HepG2 (cell line): ENCODE results near the gene CKS1B. TPM values are rescaled to one million over a fixed set of nuclear protein-coding genes. Genes with fewer than 3 reads are reported as not detected.
A peak's percentile ranks its signal among the peaks of the same experiment; 100 is the strongest.

Source experiments
- ATAC-seq: fragments of 200-7000 bp; cut with Tn5 transposase; 3 replicates; pipeline ENCODE4 v1.9.1; 2020; ENCODE audit warnings: mild to moderate bottlenecking, moderate library complexity
- BruUV-seq: library from RNA; stranded (reverse); fragments of 400-500 nt; replicated peaks from 2 replicates; lab custom pipeline; 2021; lab: Mats Ljungman, UMichigan
- CTCF ChIA-PET: fragments of 300-600 bp; formaldehyde crosslinking; extraction: SDS; loops from one replicate; lab custom pipeline; 2021; ENCODE audit warnings: low total read pairs, inconsistent platforms, low intra/inter-chr PET ratio; lab: Yijun Ruan, JAX
- POLR2A ChIA-PET: fragments of 350-600 bp; sonication (Branson Sonifier 250); formaldehyde crosslinking; loops from one replicate; lab custom pipeline; 2020; ENCODE audit warnings: antibody characterized with exemption, inconsistent platforms; lab: Yijun Ruan, JAX
- DNase-seq: peaks from one replicate; pipeline ENCODE4 v3.0.0-alpha.2; 2015; ENCODE audit warnings: low spot score
- FAIRE-seq: peaks from 3 replicates; lab custom pipeline; 2011; peaks lifted over from hg19 to GRCh38; lab: Jason Lieb, UNC
- H2AFZ ChIP-seq: one replicate; pipeline ENCODE4 v1.6.1; 2011; ENCODE audit warnings: low read length, inconsistent platforms
- H3K27ac ChIP-seq: fragments of 300-600 bp; 3 replicates; pipeline ENCODE4 v1.8.0; 2011; ENCODE audit warnings: mixed run types, mild to moderate bottlenecking, mixed read lengths, low read length, inconsistent platforms; ENCODE audit not compliant: insufficient read depth; ENCODE audit errors: extremely low read length
- H3K27me3 ChIP-seq, 2 experiments: fragments of 200-600 bp in 1 of 2; 2 replicates in 1 of 2; 3 replicates in 1 of 2; pipeline versions ENCODE4 v1.6.0 to v1.8.0; 2011; ENCODE audit warnings: low read length in 2 of 2, mild to moderate bottlenecking in 2 of 2, moderate library complexity in 2 of 2, inconsistent platforms in 1 of 2; ENCODE audit not compliant: insufficient read depth in 2 of 2, control insufficient read depth in 1 of 2
- H3K36me3 ChIP-seq, 2 experiments: fragments of 200-600 bp in 1 of 2; replicated peaks in 1 of 2; 2 replicates in 1 of 2; 3 replicates in 1 of 2; pipeline versions ENCODE4 v1.5.1 to v1.8.0; 2011; ENCODE audit warnings: low read length in 2 of 2, inconsistent platforms in 1 of 2; ENCODE audit not compliant: insufficient read depth in 2 of 2, control insufficient read depth in 1 of 2
- H3K4me1 ChIP-seq: 2 replicates; pipeline ENCODE4 v1.5.1; 2012; ENCODE audit warnings: low read length, inconsistent platforms; ENCODE audit not compliant: insufficient read depth
- H3K4me2 ChIP-seq: 2 replicates; pipeline ENCODE4 v1.6.0; 2011; ENCODE audit warnings: low read depth, low read length, inconsistent platforms
- H3K4me3 ChIP-seq, 3 experiments: fragments of 200-600 bp in 1 of 3; sonication (generic), shearing (Covaris generic) in 1 of 3; replicated peaks in 1 of 3; 2 replicates each; pipeline ENCODE4 v1.5.1; 2011 to 2016; ENCODE audit warnings: low read length in 3 of 3, inconsistent platforms in 2 of 3, low read depth in 2 of 3, mild to moderate bottlenecking in 2 of 3, control low read depth in 1 of 3, mixed read lengths in 1 of 3; ENCODE audit not compliant: insufficient read depth in 1 of 3
- H3K79me2 ChIP-seq: one replicate; pipeline ENCODE4 v1.6.1; 2011; ENCODE audit warnings: low read length, inconsistent platforms; ENCODE audit not compliant: insufficient read depth
- H3K9ac ChIP-seq: 2 replicates; pipeline ENCODE4 v1.6.0; 2011; ENCODE audit warnings: mild to moderate bottlenecking, low read depth, low read length, inconsistent platforms; ENCODE audit not compliant: insufficient read depth
- H3K9me3 ChIP-seq: 2 replicates; pipeline ENCODE4 v1.5.1; 2012; ENCODE audit warnings: mild to moderate bottlenecking, low read length
- H4K20me1 ChIP-seq: 2 replicates; pipeline ENCODE4 v1.6.0; 2011; ENCODE audit warnings: inconsistent platforms, mild to moderate bottlenecking, low read length, moderate library complexity; ENCODE audit not compliant: insufficient read depth
- ARID3A ChIP-seq: IDR thresholded peaks from 2 replicates; pipeline ENCODE4 v1.6.1; 2012; ENCODE audit warnings: low read depth, low read length, improper control_type of control experiment
- BCLAF1 ChIP-seq: fragments of 450-650 bp; IDR thresholded peaks from 2 replicates; pipeline ENCODE4 v1.6.1; 2017; ENCODE audit warnings: mild to moderate bottlenecking
- CTCF ChIP-seq: sonication (generic); formaldehyde crosslinking; IDR thresholded peaks from 2 replicates; pipeline ENCODE4 v1.5.0; 2020; ENCODE audit warnings: mild to moderate bottlenecking, missing genetic modification reagents, moderate library complexity
- GABPB1 ChIP-seq: IDR thresholded peaks from 2 replicates; pipeline ENCODE4 v1.6.1; 2016; ENCODE audit warnings: mild to moderate bottlenecking, missing genetic modification reagents, moderate library complexity, missing compliant biosample characterization
- GLI4 ChIP-seq: sonication (generic); formaldehyde crosslinking; IDR thresholded peaks from 2 replicates; pipeline ENCODE4 v1.5.1; 2020; ENCODE audit warnings: missing genetic modification reagents, mild to moderate bottlenecking, moderate library complexity, borderline replicate concordance
- HOXA3 ChIP-seq: sonication (generic); formaldehyde crosslinking; IDR thresholded peaks from 2 replicates; pipeline ENCODE4 v1.5.0; 2020; ENCODE audit warnings: missing genetic modification reagents
- MIER2 ChIP-seq: IDR thresholded peaks from 2 replicates; pipeline ENCODE4 v1.6.1; 2016; ENCODE audit warnings: missing biosample characterization, missing genetic modification reagents
- MLLT10 ChIP-seq: sonication (generic); formaldehyde crosslinking; IDR thresholded peaks from 2 replicates; pipeline ENCODE4 v1.4.0; 2020; ENCODE audit warnings: missing genetic modification reagents
- MZF1 ChIP-seq: sonication (generic); formaldehyde crosslinking; IDR thresholded peaks from 2 replicates; pipeline ENCODE4 v1.8.1; 2023; ENCODE audit warnings: mild to moderate bottlenecking, missing genetic modification reagents, borderline replicate concordance
- POLR2A ChIP-seq, 2 experiments: IDR thresholded peaks; 2 replicates each; pipeline ENCODE4 v1.6.1; 2011; ENCODE audit warnings: low read depth in 2 of 2, low read length in 2 of 2, mild to moderate bottlenecking in 1 of 2, moderate library complexity in 1 of 2; ENCODE audit not compliant: insufficient read depth in 1 of 2
- SP2 ChIP-seq: sonication (generic); formaldehyde crosslinking; IDR thresholded peaks from 2 replicates; pipeline ENCODE4 v1.5.1; 2020; ENCODE audit warnings: mild to moderate bottlenecking, missing genetic modification reagents
- THRA ChIP-seq: sonication (generic); formaldehyde crosslinking; IDR thresholded peaks from 2 replicates; pipeline ENCODE4 v1.4.0; 2020; ENCODE audit warnings: missing genetic modification reagents, borderline replicate concordance
- ZNF326 ChIP-seq: sonication (generic); formaldehyde crosslinking; IDR thresholded peaks from 2 replicates; pipeline ENCODE4 v1.4.0; 2020; ENCODE audit warnings: missing genetic modification reagents, borderline replicate concordance
- ZNF530 ChIP-seq: sonication (generic); formaldehyde crosslinking; IDR thresholded peaks from 2 replicates; pipeline ENCODE4 v1.5.0; 2020; ENCODE audit warnings: low read depth, mild to moderate bottlenecking, missing genetic modification reagents
- ZNF652 ChIP-seq: IDR thresholded peaks from 2 replicates; pipeline ENCODE4 v1.6.1; 2016; ENCODE audit warnings: low read depth, borderline replicate concordance
- ZNF841 ChIP-seq: sonication (generic); formaldehyde crosslinking; IDR thresholded peaks from 2 replicates; pipeline ENCODE4 v1.8.1; 2023; ENCODE audit warnings: missing genetic modification reagents, borderline replicate concordance
- WGBS: methylation state at CpG from one replicate; pipeline ENCODE4 v1.1.6; 2017; ENCODE audit warnings: low lambda C conversion rate; 5-methylcytosine and 5-hydroxymethylcytosine counted together
- in situ Hi-C: cut with HindIII; loops from 2 replicates; pipeline ENCODE4 v1.10.0; 2017; ENCODE audit warnings: low pct_unique_long_range_greater_than_20kb; ENCODE audit not compliant: extremely low pct_ligation_motif_present
- intact Hi-C: fragments of 100-400 bp; cut with micrococcal nuclease; formaldehyde crosslinking; loops from one replicate; pipeline ENCODE4 v1.10.0; 2022; ENCODE audit not compliant: unreplicated experiment
- polyA plus RNA-seq, 8 experiments: library from polyadenylated mRNA; depleted of rRNA in 3 of 8; stranded (reverse) in 7 of 8; unstranded in 1 of 8; fragments of >200 nt; fragmentation: Illumina TruSeq in 4 of 8; extraction: Trizol in 4 of 8; gene quantifications; 2 replicates each; pipeline versions ENCODE4 v1.2.1 to v1.2.3, GENCODE V29; 2011 to 2016; ENCODE audit warnings: low read depth in 4 of 8, missing spikeins in 1 of 8, mixed read lengths in 1 of 8; ENCODE audit not compliant: insufficient read depth in 1 of 8
- total RNA-seq, 5 experiments: library from RNA; depleted of rRNA; stranded (reverse); fragments of >200 nt; fragmentation: Illumina TruSeq; extraction: Trizol; gene quantifications; 2 replicates each; pipeline ENCODE4 v1.2.3, GENCODE V29; 2016; ENCODE audit warnings: low read depth in 1 of 5

CKS1B gene
- total and polyA plus RNA-seq, 2 of the 13 experiments (the other 11 are each of a cell fraction or from before 2014, with no cell fraction given): 217 to 222 TPM

- Histone ChIP-seq H3K9me3 (no peaks in the 10 kb centered on the region), H3K9ac (peak within 1 kb of the TSS; percentile 87), H3K36me3 (peaks cover 3 to 15% of the 10 kb centered on the region in 2 experiments), H3K4me2 (peak within 1 kb of the TSS; percentile 90), H2AFZ (no peak within 1 kb of the TSS), H3K27ac (peak within 1 kb of the TSS; percentile 64), H3K4me3 (peak within 1 kb of the TSS; percentile 74 to 86 (median 76)), H3K4me1 (peaks cover 34% of the 10 kb centered on the region), H3K79me2 (peaks cover 30% of the 10 kb centered on the region), H3K27me3 (no peaks in the 10 kb centered on the region), H4K20me1 (no peaks in the 10 kb centered on the region)
- ATAC-seq (peak; percentile 99), FAIRE-seq (peak; percentile 95), DNase-seq (peak; percentile 99)
- intact Hi-C loops: no loop called here
- WGBS: 2% methylated on average over 14 of the region's 26 CpGs
- POLR2A ChIA-PET: interaction anchor here (0.7 to 2.9 kb wide), 11 partner anchors 10 to 68 kb away, joined by 3 to 78 read pairs (median 5); partner anchors contain the start of genes ADAM15, CKS1B, LENEP and PBXIP1
- CTCF ChIA-PET: interaction anchor here (0.9 kb wide), 1 partner anchor 34 kb away, joined by 5 read pairs; no protein-coding TSS in a partner anchor
- BruUV-seq: no TSS peak
- in situ Hi-C loops: loop anchor here (5.0 kb wide), 1 partner anchor 79 kb away; the partner anchor contains the start of gene EFNA4
- TF ChIP-seq ZNF530 (CRISPR knock-in tag) (no peak), ZNF326 (no peak), SP2 (peak; percentile 99), BCLAF1 (no peak), GLI4 (CRISPR knock-in tag) (no peak), HOXA3 (peak; percentile 26; the same call in 1 of the 2 replicates), POLR2A (IDR thresholded peaks at IDR 0.05; ENCODE audit: insufficient read depth in 1 of 2, low read depth in 2 of 2, low read length in 2 of 2) (peak; percentile 56 to 71; a peak in 3 of 4 replicates), CTCF (CRISPR knock-in tag) (no peak), THRA (peak; percentile 46; the same call in 1 of the 2 replicates), MZF1 (CRISPR knock-in tag) (no peak), GABPB1 (CRISPR knock-in tag) (peak; percentile 97), ZNF652 (no peak; the same call in 1 of the 2 replicates), MLLT10 (no peak), ARID3A (no peak), MIER2 (no peak), ZNF841 (CRISPR knock-in tag) (no peak)
Measured at GRCh38 chr1:154982897-154983648, 8.6 kb downstream of the CKS1B start, which contains the start of gene FLAD1. Gene FLAD1 (plus strand): TSS chr1:154983344. CDS start chr1:154983695, 351 bp downstream.
